Natural killer cell (primary cell): ENCODE data around the gene BRD7. TPM values are rescaled to one million over a fixed set of nuclear protein-coding genes. Genes with fewer than 3 reads are reported as not detected.

ENCODE experiments used
- ATAC-seq, 3 donors: fragments of 150-1000 bp in 2 of 3; fragments of 200-7000 bp in 1 of 3; cut with Tn5 transposase; 1 replicate in 1 of 3; 2 replicates in 2 of 3; pipeline ENCODE4 v1.10.0; 2021; ENCODE audit warnings: mild to moderate bottlenecking in 2 of 3, moderate library complexity in 2 of 3
- DNase-seq, 2 donors: peaks; one replicate each; pipeline versions ENCODE4 v3.0.0 to v3.0.0-alpha.2; 2013 to 2021; ENCODE audit warnings: mixed read lengths in 1 of 2
- H3K27ac ChIP-seq: one replicate; pipeline ENCODE4 v1.5.1; 2013; ENCODE audit warnings: mild to moderate bottlenecking, low read length
- H3K27me3 ChIP-seq: one replicate; pipeline ENCODE4 v1.6.1; 2013; ENCODE audit warnings: low read length; ENCODE audit not compliant: control insufficient read depth, insufficient read depth
- H3K36me3 ChIP-seq: one replicate; pipeline ENCODE4 v1.6.1; 2013; ENCODE audit warnings: low read length; ENCODE audit not compliant: control insufficient read depth, insufficient read depth
- H3K4me1 ChIP-seq: one replicate; pipeline ENCODE4 v1.6.1; 2013; ENCODE audit warnings: low read length; ENCODE audit not compliant: control insufficient read depth, insufficient read depth
- H3K4me3 ChIP-seq: one replicate; pipeline ENCODE4 v1.5.1; 2013; ENCODE audit warnings: low read length
- H3K9me3 ChIP-seq: one replicate; pipeline ENCODE4 v1.6.1; 2013; ENCODE audit warnings: low read length; ENCODE audit not compliant: control insufficient read depth, insufficient read depth
- H3K27ac Mint-ChIP-seq, 2 donors: one replicate each; pipeline ENCODE4 v1.8.0; 2022; ENCODE audit warnings: mild to moderate bottlenecking in 2 of 2, mixed read lengths in 2 of 2, moderate library complexity in 1 of 2
- H3K27me3 Mint-ChIP-seq, 2 donors: one replicate each; pipeline ENCODE4 v1.8.0; 2022; ENCODE audit warnings: low read depth in 2 of 2, mixed read lengths in 2 of 2
- H3K36me3 Mint-ChIP-seq: one replicate; pipeline ENCODE4 v1.8.0; 2022; ENCODE audit warnings: mixed read lengths
- H3K4me1 Mint-ChIP-seq, 2 donors: one replicate each; pipeline ENCODE4 v1.8.0; 2022; ENCODE audit warnings: mixed read lengths in 2 of 2
- H3K4me3 Mint-ChIP-seq: one replicate; pipeline ENCODE4 v1.8.0; 2022; ENCODE audit warnings: mild to moderate bottlenecking, moderate library complexity, mixed read lengths
- H3K9me3 Mint-ChIP-seq, 2 donors: one replicate each; pipeline ENCODE4 v1.8.0; 2022; ENCODE audit warnings: mixed read lengths in 2 of 2
- CTCF ChIP-seq: fragments of 200-600 bp; IDR thresholded peaks from one replicate; pipeline ENCODE4 v1.8.0; 2022; ENCODE audit warnings: antibody characterized with exemption
- WGBS: methylation state at CpG from one replicate; pipeline ENCODE4 v1.1.7; 2013; ENCODE audit warnings: missing lambda C conversion rate; ENCODE audit not compliant: insufficient coverage; 5-methylcytosine and 5-hydroxymethylcytosine counted together
- intact Hi-C: fragments of 100-400 bp; cut with micrococcal nuclease; formaldehyde crosslinking; loops from one replicate; pipeline ENCODE4 v1.14.2; 2022
- total RNA-seq, 4 donors: library from RNA; stranded (reverse); fragments of 120-200 nt in 1 of 4; gene quantifications; one replicate each; pipeline versions ENCODE4 v1.2.3 to v1.2.4, GENCODE V29; 2013 to 2022

Gene BRD7
- total RNA-seq, 3 donors from 2014 or later (not counting 1 experiment from before 2014, with no cell fraction given), result 89.2 to 118 (median 94.9) TPM

DNA sequence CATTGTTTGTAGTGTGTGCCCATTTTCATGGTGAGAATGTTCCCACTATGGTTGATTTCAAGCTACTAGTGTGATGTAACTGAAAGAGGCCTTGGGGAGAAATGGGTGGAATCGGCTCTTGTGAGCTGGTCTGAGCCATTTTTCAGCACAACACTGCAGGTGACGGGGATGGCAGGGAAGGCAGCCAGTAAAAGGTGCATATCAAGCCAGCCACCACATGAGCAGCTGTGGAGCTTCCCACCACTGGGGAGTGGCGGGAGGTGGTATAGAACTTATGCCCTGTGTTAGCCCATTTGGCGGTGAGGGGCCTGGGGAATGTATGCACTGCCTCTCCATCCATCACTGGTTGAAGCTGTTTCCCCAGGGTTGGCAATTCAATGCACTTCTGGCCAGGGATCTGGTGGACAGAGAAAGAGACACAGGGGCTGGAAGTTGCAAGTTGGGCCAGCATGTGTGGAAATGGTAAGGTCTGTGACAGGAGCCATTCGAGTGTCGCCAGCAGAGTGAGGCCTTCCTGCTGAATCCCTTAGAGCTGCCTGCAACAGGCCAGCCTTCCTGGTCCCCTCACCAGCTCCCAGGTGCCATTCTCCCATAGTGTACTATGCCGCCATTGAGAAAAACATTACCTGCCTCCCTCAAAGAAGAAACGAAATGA is 31.7 kb upstream of the BRD7 start:
- peaks cover 0 to 6% of the 10 kb centered on the region in 2 donors for H3K27me3 Mint-ChIP-seq
- TF ChIP-seq CTCF, result no peak
- DNase-seq (no peak), ATAC-seq (no peak)
- H3K36me3 Mint-ChIP-seq, result no peaks in the 10 kb centered on the region
- 92% methylated on average over 8 of the region's 8 CpGs for WGBS
- no peaks in the 10 kb centered on the region for H3K9me3 Mint-ChIP-seq
- H3K27ac Mint-ChIP-seq, result no peak overlapping the region
- no peak overlapping the region for H3K27ac ChIP-seq
- no peaks in the 10 kb centered on the region for H3K9me3 ChIP-seq
- H3K4me3 ChIP-seq, result no peak overlapping the region
- no peaks in the 10 kb centered on the region for H3K36me3 ChIP-seq
- no peak overlapping the region for H3K4me3 Mint-ChIP-seq
- no peaks in the 10 kb centered on the region for H3K27me3 ChIP-seq
- H3K4me1 Mint-ChIP-seq, result peaks cover 5 to 7% of the 10 kb centered on the region in 2 donors
- no peaks in the 10 kb centered on the region for H3K4me1 ChIP-seq
- intact Hi-C loops, result no loop called here

GRCh38 chr16:50399411-50399810 is 30.6 kb upstream of the BRD7 start:
- Histone ChIP-seq H3K27me3 (no peaks in the 10 kb centered on the region), H3K36me3 (no peaks in the 10 kb centered on the region), H3K27ac (no peak overlapping the region), H3K4me3 (no peak overlapping the region), H3K9me3 (no peaks in the 10 kb centered on the region), H3K4me1 (no peaks in the 10 kb centered on the region)
- H3K4me3 Mint-ChIP-seq, result no peak overlapping the region
- H3K27me3 Mint-ChIP-seq, result peaks cover 0 to 6% of the 10 kb centered on the region in 2 donors
- TF ChIP-seq CTCF, result no peak
- no peak for ATAC-seq
- H3K9me3 Mint-ChIP-seq, result no peaks in the 10 kb centered on the region
- intact Hi-C loops, result no loop called here
- H3K36me3 Mint-ChIP-seq, result no peaks in the 10 kb centered on the region
- H3K27ac Mint-ChIP-seq, result no peak overlapping the region
- 89% methylated on average over 3 of the region's 3 CpGs for WGBS
- DNase-seq, result no peak
- H3K4me1 Mint-ChIP-seq, result peaks cover 5 to 7% of the 10 kb centered on the region in 2 donors

DNA sequence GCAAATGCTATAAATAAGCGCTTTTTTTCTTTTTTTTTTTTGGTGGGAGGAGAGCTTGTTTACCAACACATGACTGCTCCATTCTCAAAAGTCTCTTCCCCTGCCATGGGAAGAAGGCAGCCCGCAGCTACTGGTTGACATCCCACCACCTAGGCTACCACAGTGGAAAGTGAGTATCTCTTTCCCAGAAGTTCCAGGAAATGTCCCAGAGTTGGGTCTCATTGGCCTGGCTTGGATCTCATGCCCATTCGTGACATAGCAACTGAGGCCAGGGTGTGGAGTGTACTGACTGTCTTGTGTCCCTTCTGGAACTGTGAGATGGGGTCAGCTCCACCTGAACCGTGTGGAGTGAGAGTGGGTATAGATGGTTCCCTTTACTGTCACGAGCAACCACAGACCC is 29.5 kb upstream of the BRD7 start:
- Histone ChIP-seq H3K27me3 (no peaks in the 10 kb centered on the region), H3K4me3 (no peak overlapping the region), H3K36me3 (no peaks in the 10 kb centered on the region), H3K4me1 (no peaks in the 10 kb centered on the region), H3K27ac (no peak overlapping the region), H3K9me3 (no peaks in the 10 kb centered on the region)
- intact Hi-C loops, result no loop called here
- Mint-ChIP-seq H3K36me3 (no peaks in the 10 kb centered on the region), H3K9me3 (no peaks in the 10 kb centered on the region), H3K4me1 (peaks cover 5 to 7% of the 10 kb centered on the region in 2 donors), H3K27ac (no peak overlapping the region), H3K4me3 (no peak overlapping the region), H3K27me3 (peaks cover 0 to 7% of the 10 kb centered on the region in 2 donors)
- 51% methylated on average over 4 of the region's 5 CpGs for WGBS
- DNase-seq, result no peak
- ATAC-seq, result no peak
- TF ChIP-seq CTCF, result no peak
